ENCODE data around the gene PTX4.

PTX4 gene

DNA sequence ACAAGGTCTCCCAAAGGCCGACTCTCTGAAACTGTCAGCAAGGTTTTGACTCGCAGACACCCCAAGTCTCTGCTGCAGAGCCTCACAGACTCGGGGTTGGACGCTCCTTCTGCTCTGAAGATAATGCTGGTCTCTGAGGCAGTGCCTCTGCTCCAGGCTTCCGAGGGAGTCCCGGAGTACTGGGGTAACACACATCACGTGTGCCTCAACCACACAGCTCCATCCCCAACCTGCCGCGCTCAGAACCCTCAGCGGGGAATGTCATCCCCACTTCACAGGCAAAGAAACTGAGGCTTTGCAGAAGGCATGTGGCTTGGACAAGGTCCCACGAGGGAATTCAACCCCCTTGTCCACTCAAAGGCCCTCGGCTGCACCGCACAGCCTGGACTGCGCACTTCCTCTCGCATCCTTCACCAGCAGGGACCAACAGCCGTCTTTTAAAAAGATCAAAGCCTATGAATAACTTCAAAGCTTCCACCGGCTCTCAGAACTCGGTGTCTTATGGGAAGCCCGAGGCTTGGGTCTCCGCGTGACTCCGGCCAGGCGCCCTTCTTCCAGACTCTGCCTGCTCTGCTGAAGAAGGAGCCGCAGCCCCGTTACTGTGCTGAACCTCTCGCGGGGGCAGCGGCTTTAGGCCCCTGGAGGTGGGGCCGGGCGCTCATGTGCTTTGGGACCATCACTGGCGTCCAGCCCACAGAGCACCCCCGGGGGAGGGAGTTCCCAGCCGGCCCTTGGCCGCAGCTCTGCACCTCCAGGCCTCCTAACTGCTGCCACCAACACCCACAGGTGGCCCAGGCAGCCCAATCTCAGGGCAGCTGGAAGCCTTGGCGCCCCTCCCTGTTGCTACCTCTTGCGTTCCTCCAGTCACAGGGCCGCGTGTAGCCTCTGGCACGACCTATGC is 46.9 kb upstream of the PTX4 start:
- TF ChIP-seq FOXP2 (optimal IDR thresholded peaks at IDR 0.05; ENCODE audit: borderline replicate concordance, extremely low read depth, extremely low read length, insufficient read depth) (no peak), TAF1 (IDR thresholded peaks at IDR 0.05; ENCODE audit: borderline replicate concordance, insufficient read depth, low read length) (no peak), SIN3A (IDR thresholded peaks at IDR 0.05; ENCODE audit: borderline replicate concordance, insufficient read depth, low read length) (no peak), POLR2AphosphoS5 (IDR thresholded peaks at IDR 0.05; ENCODE audit: low read depth, low read length) (no peak)

- TF ChIP-seq SIN3A (IDR thresholded peaks at IDR 0.05; ENCODE audit: borderline replicate concordance, insufficient read depth, low read length) (no peak), POLR2AphosphoS5 (IDR thresholded peaks at IDR 0.05; ENCODE audit: low read depth, low read length) (no peak), REST (IDR thresholded peaks at IDR 0.05; ENCODE audit: insufficient read depth in 1 of 2, low read depth in 2 of 2, low read length in 2 of 2) (no peak), TAF1 (IDR thresholded peaks at IDR 0.05; ENCODE audit: borderline replicate concordance, insufficient read depth, low read length) (no peak), FOXP2 (optimal IDR thresholded peaks at IDR 0.05; ENCODE audit: borderline replicate concordance, extremely low read depth, extremely low read length, insufficient read depth) (no peak)
Measured at GRCh38 chr16:1534021-1535020, 45.6 kb upstream of the PTX4 start.

DNA sequence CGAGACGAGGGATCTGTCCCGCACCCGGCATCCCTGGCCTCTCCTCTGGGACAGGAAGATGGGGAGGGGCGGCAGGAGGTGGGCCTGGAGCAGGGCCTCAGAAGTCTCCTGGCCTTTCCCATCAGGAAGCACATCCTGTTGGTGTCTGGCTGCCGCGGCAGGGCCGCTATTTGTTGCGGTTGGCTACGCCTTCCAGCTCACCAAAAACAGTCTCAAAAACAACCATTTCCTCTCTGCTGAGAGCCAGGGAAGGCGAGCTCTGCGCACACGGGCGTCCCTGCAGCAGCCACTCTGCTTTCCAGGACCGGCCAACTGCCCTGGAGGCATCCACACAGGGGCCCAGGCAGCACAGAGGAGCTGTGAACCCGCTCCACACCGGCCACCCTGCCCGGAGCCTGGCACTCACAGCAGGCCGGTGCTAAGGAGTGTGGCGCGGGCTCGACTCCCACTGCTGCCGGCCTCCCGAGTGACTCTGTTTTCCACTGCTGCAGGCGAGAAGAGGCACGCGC is 44.8 kb upstream of the PTX4 start, which contains the start of gene TMEM204:
TMEM204 (plus strand) TSS at position 224 of the 509 bp plus-strand sequence. CDS start 610 bp downstream, outside the sequence.
- TF ChIP-seq POLR2AphosphoS5 (IDR thresholded peaks at IDR 0.05; ENCODE audit: low read depth, low read length) (peak; percentile 82), REST (IDR thresholded peaks at IDR 0.05; ENCODE audit: insufficient read depth in 1 of 2, low read depth in 2 of 2, low read length in 2 of 2) (0 out of 4 replicates have a peak, but pooled peaks of 1 of the 2 experiments have one; percentile 34), TAF1 (IDR thresholded peaks at IDR 0.05; ENCODE audit: borderline replicate concordance, insufficient read depth, low read length) (peak; percentile 90; the same call in 1 of the 2 replicates), SIN3A (IDR thresholded peaks at IDR 0.05; ENCODE audit: borderline replicate concordance, insufficient read depth, low read length) (no peak)

DNA sequence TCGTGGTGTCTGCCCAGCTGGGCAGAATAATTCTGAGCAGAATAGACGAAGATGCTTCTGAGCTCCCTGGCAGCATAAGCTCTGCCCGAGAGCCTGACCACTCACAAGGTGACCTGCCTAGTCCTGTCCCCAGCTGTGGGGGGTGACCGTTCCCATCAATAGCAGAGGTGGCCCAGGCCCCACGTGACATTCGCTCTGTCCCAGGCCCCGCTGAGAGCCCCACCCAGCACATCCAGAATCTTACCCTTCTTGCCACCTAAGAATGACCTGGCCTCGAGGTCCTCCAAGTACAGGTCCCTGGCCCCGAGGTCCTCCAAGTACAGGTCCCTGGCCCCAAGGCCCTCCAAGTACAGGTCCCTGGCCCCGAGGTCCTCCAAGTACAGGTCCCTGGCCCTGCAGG is 44.0 kb upstream of the PTX4 start:
- no peak for TF ChIP-seq SIN3A (IDR thresholded peaks at IDR 0.05; ENCODE audit: borderline replicate concordance, insufficient read depth, low read length)
- TF ChIP-seq FOXP2 (optimal IDR thresholded peaks at IDR 0.05; ENCODE audit: borderline replicate concordance, extremely low read depth, extremely low read length, insufficient read depth) = no peak
- no peak for TF ChIP-seq REST (IDR thresholded peaks at IDR 0.05; ENCODE audit: insufficient read depth in 1 of 2, low read depth in 2 of 2, low read length in 2 of 2)
- TF ChIP-seq TAF1 (IDR thresholded peaks at IDR 0.05; ENCODE audit: borderline replicate concordance, insufficient read depth, low read length) = no peak
- no peak for TF ChIP-seq POLR2AphosphoS5 (IDR thresholded peaks at IDR 0.05; ENCODE audit: low read depth, low read length)

All from PFSK-1 (cell line).